Activated CD4-positive, alpha-beta memory T cell treated with anti-CD3 and anti-CD28 coated beads for 36 hours (primary cell): ENCODE measurements around the gene SGCA. TPM values are rescaled to one million over a fixed set of nuclear protein-coding genes. Genes with fewer than 3 reads are reported as not detected.

ENCODE experiments used
- CTCF ChIA-PET: fragments of 350-600 bp; sonication (Branson Sonifier 250); formaldehyde crosslinking; loops from one replicate; lab custom pipeline; 2021; ENCODE audit warnings: antibody characterized with exemption, inconsistent platforms; lab: Charles Lee
- POLR2A ChIA-PET: fragments of 350-600 bp; sonication (Branson Sonifier 250); formaldehyde crosslinking; loops from one replicate; lab custom pipeline; 2021; ENCODE audit warnings: antibody characterized with exemption; lab: Charles Lee
- DNase-seq: peaks from one replicate; pipeline ENCODE4 v3.0.0-alpha.2; 2020
- H3K27ac Mint-ChIP-seq: one replicate; pipeline ENCODE4 v1.8.0; 2021; ENCODE audit warnings: mixed read lengths
- H3K27me3 Mint-ChIP-seq: one replicate; pipeline ENCODE4 v1.8.0; 2021; ENCODE audit warnings: mixed read lengths
- H3K36me3 Mint-ChIP-seq: one replicate; pipeline ENCODE4 v1.8.0; 2021; ENCODE audit warnings: mixed read lengths
- H3K4me1 Mint-ChIP-seq: one replicate; pipeline ENCODE4 v1.8.0; 2021; ENCODE audit warnings: low read depth, mixed read lengths
- H3K4me3 Mint-ChIP-seq: one replicate; pipeline ENCODE4 v1.8.0; 2021; ENCODE audit warnings: mild to moderate bottlenecking, mixed read lengths
- H3K9me3 Mint-ChIP-seq: one replicate; pipeline ENCODE4 v1.8.0; 2021; ENCODE audit warnings: mixed read lengths
- intact Hi-C: fragments of 100-400 bp; cut with micrococcal nuclease; formaldehyde crosslinking; loops from one replicate; pipeline ENCODE4 v1.15.1; 2023
- total RNA-seq, 2 experiments: library from RNA; stranded (reverse); gene quantifications; one replicate each; pipeline ENCODE4 v1.2.3, GENCODE V29; 2021

SGCA gene
- total RNA-seq, 2 experiments from 2014 or later, result 0.59 TPM; not detected in 1

GRCh38 chr17:50187394-50187725 lies 21.6 kb downstream of the SGCA start:
- CTCF ChIA-PET, result interaction anchor here (1.0 kb wide), 1 partner anchor 13 kb away, joined by 3 read pairs; no protein-coding TSS in a partner anchor
- DNase-seq, result no peak
- Mint-ChIP-seq H3K27me3 (no peaks in the 10 kb centered on the region), H3K27ac (no peak overlapping the region), H3K9me3 (no peaks in the 10 kb centered on the region), H3K4me1 (peaks cover 11% of the 10 kb centered on the region), H3K4me3 (no peak overlapping the region), H3K36me3 (no peaks in the 10 kb centered on the region)
- intact Hi-C loops, result no loop called here
- POLR2A ChIA-PET, result no interaction called here

- no peak for DNase-seq
- Mint-ChIP-seq H3K27ac (no peak overlapping the region), H3K9me3 (no peaks in the 10 kb centered on the region), H3K36me3 (no peaks in the 10 kb centered on the region), H3K4me3 (no peak overlapping the region), H3K4me1 (peaks cover 11% of the 10 kb centered on the region), H3K27me3 (no peaks in the 10 kb centered on the region)
- POLR2A ChIA-PET, result no interaction called here
- CTCF ChIA-PET, result interaction anchor here (0.6 to 1.0 kb wide), 2 partner anchors 12 to 495 kb away, joined by 3 read pairs; no protein-coding TSS in a partner anchor
- intact Hi-C loops, result no loop called here
These were observed 22.1 kb downstream of the SGCA start for GRCh38 chr17:50187751-50188530.

GRCh38 chr17:50188531-50188920 lies 22.7 kb downstream of the SGCA start:
- ChIA-PET POLR2A (no interaction called here), CTCF (interaction anchor here (1.0 kb wide), 1 partner anchor 12 kb away, joined by 3 read pairs; no protein-coding TSS in a partner anchor)
- Mint-ChIP-seq H3K4me1 (peaks cover 7% of the 10 kb centered on the region), H3K27me3 (no peaks in the 10 kb centered on the region), H3K9me3 (no peaks in the 10 kb centered on the region), H3K4me3 (no peak overlapping the region), H3K36me3 (no peaks in the 10 kb centered on the region), H3K27ac (no peak overlapping the region)
- intact Hi-C loops, result no loop called here
- no peak for DNase-seq

GRCh38 chr17:50188921-50189549 lies 23.2 kb downstream of the SGCA start:
- peaks cover 2% of the 10 kb centered on the region for H3K4me1 Mint-ChIP-seq
- no peak overlapping the region for H3K4me3 Mint-ChIP-seq
- CTCF ChIA-PET, result no interaction called here

GRCh38 chr17:50189550-50190292 lies 23.9 kb downstream of the SGCA start:
- H3K4me3 Mint-ChIP-seq, result no peak overlapping the region
- intact Hi-C loops, result no loop called here
- POLR2A ChIA-PET, result no interaction called here
- H3K36me3 Mint-ChIP-seq, result no peaks in the 10 kb centered on the region
- DNase-seq, result no peak
- no peaks in the 10 kb centered on the region for H3K4me1 Mint-ChIP-seq
- H3K27me3 Mint-ChIP-seq, result no peaks in the 10 kb centered on the region
- H3K27ac Mint-ChIP-seq, result no peak overlapping the region
- no peaks in the 10 kb centered on the region for H3K9me3 Mint-ChIP-seq
- CTCF ChIA-PET, result interaction anchor here (1.6 kb wide), 1 partner anchor 107 kb away, joined by 3 read pairs; no protein-coding TSS in a partner anchor

More at GRCh38 chr17:50188921-50189549, 23.2 kb downstream of the SGCA start:
- H3K9me3 Mint-ChIP-seq, result no peaks in the 10 kb centered on the region
- H3K36me3 Mint-ChIP-seq, result no peaks in the 10 kb centered on the region
- intact Hi-C loops, result no loop called here
- DNase-seq, result no peak
- POLR2A ChIA-PET, result no interaction called here
- no peak overlapping the region for H3K27ac Mint-ChIP-seq
- H3K27me3 Mint-ChIP-seq, result no peaks in the 10 kb centered on the region

GRCh38 chr17:50190293-50190602 lies 24.4 kb downstream of the SGCA start:
- Mint-ChIP-seq H3K27ac (no peak overlapping the region), H3K36me3 (no peaks in the 10 kb centered on the region), H3K4me3 (no peak overlapping the region), H3K9me3 (no peaks in the 10 kb centered on the region), H3K27me3 (no peaks in the 10 kb centered on the region), H3K4me1 (no peaks in the 10 kb centered on the region)
- DNase-seq, result no peak
- ChIA-PET POLR2A (no interaction called here), CTCF (interaction anchor here (1.6 kb wide), 1 partner anchor 106 kb away, joined by 3 read pairs; no protein-coding TSS in a partner anchor)
- intact Hi-C loops, result no loop called here

GRCh38 chr17:50190603-50191358 lies 25.0 kb downstream of the SGCA start:
- Mint-ChIP-seq H3K27me3 (no peaks in the 10 kb centered on the region), H3K4me3 (no peak overlapping the region), H3K36me3 (no peaks in the 10 kb centered on the region), H3K9me3 (no peaks in the 10 kb centered on the region), H3K4me1 (no peaks in the 10 kb centered on the region), H3K27ac (no peak overlapping the region)
- no peak for DNase-seq
- ChIA-PET CTCF (interaction anchor here (1.6 kb wide), 1 partner anchor 106 kb away, joined by 3 read pairs; no protein-coding TSS in a partner anchor), POLR2A (no interaction called here)
- intact Hi-C loops, result no loop called here

- H3K4me1 Mint-ChIP-seq, result no peaks in the 10 kb centered on the region
- no peaks in the 10 kb centered on the region for H3K36me3 Mint-ChIP-seq
- H3K9me3 Mint-ChIP-seq, result no peaks in the 10 kb centered on the region
- H3K27ac Mint-ChIP-seq, result no peak overlapping the region
- intact Hi-C loops, result no loop called here
- DNase-seq, result no peak
- H3K4me3 Mint-ChIP-seq, result no peak overlapping the region
- POLR2A ChIA-PET, result no interaction called here
- CTCF ChIA-PET, result interaction anchor here (1.6 kb wide), 1 partner anchor 105 kb away, joined by 3 read pairs; no protein-coding TSS in a partner anchor
- H3K27me3 Mint-ChIP-seq, result no peaks in the 10 kb centered on the region
These were observed 25.7 kb downstream of the SGCA start for GRCh38 chr17:50191359-50192143.

GRCh38 chr17:50192144-50192617 lies 26.4 kb downstream of the SGCA start:
- Mint-ChIP-seq H3K4me1 (no peaks in the 10 kb centered on the region), H3K36me3 (no peaks in the 10 kb centered on the region), H3K27me3 (no peaks in the 10 kb centered on the region), H3K9me3 (no peaks in the 10 kb centered on the region), H3K4me3 (no peak overlapping the region), H3K27ac (no peak overlapping the region)
- DNase-seq, result no peak
- ChIA-PET CTCF (no interaction called here), POLR2A (no interaction called here)
- intact Hi-C loops, result no loop called here

GRCh38 chr17:50192618-50193291 lies 26.9 kb downstream of the SGCA start:
- no peak overlapping the region for H3K27ac Mint-ChIP-seq
- ChIA-PET POLR2A (no interaction called here), CTCF (no interaction called here)
- no peaks in the 10 kb centered on the region for H3K4me1 Mint-ChIP-seq
- no peaks in the 10 kb centered on the region for H3K27me3 Mint-ChIP-seq
- no peaks in the 10 kb centered on the region for H3K36me3 Mint-ChIP-seq
- H3K9me3 Mint-ChIP-seq, result no peaks in the 10 kb centered on the region
- no peak overlapping the region for H3K4me3 Mint-ChIP-seq
- intact Hi-C loops, result no loop called here
- no peak for DNase-seq
